ENCODE data around the gene ECE1.
"Not testable (repeated sequence)": the region's sequence is repeated elsewhere in the genome, so short reads cannot be mapped to it uniquely, and the experiment has no call there.

The ECE1 gene

GRCh38 chr1:21291964-21292363, 1.7 kb upstream of the ECE1 start:
- DNase-seq (ENCODE audit: low read depth), result no peak

- no peak for DNase-seq (ENCODE audit: low read depth)
These were observed 921 bp upstream of the ECE1 start for GRCh38 chr1:21291184-21291583.

GRCh38 chr1:21290546-21290944, 282 bp upstream of the ECE1 start:
- DNase-seq (ENCODE audit: low read depth), result no peak

- no peak for DNase-seq (ENCODE audit: low read depth)
These were observed 1.1 kb downstream of the ECE1 start for GRCh38 chr1:21289127-21289526.

GRCh38 chr1:21287905-21288514, 2.3 kb downstream of the ECE1 start:
- no peak for DNase-seq (ENCODE audit: low read depth)

GRCh38 chr1:21285386-21285785, 4.9 kb downstream of the ECE1 start:
- not testable (repeated sequence) for DNase-seq (ENCODE audit: low read depth)

- DNase-seq (ENCODE audit: low read depth), result no peak
These were observed 5.2 kb downstream of the ECE1 start for GRCh38 chr1:21285055-21285372.

GRCh38 chr1:21284206-21285054, 5.8 kb downstream of the ECE1 start:
- DNase-seq (ENCODE audit: low read depth), result no peak

- DNase-seq (ENCODE audit: low read depth), result no peak
These were observed 6.7 kb downstream of the ECE1 start for GRCh38 chr1:21283524-21283923.

- DNase-seq (ENCODE audit: low read depth), result not testable (repeated sequence)
These were observed 8.2 kb downstream of the ECE1 start for GRCh38 chr1:21282020-21282419.

- no peak for DNase-seq (ENCODE audit: low read depth)
These were observed 9.8 kb downstream of the ECE1 start for GRCh38 chr1:21280482-21280881.

GRCh38 chr1:21280011-21280471, 10.2 kb downstream of the ECE1 start:
- DNase-seq (ENCODE audit: low read depth), result no peak

GRCh38 chr1:21278860-21279845, 11.1 kb downstream of the ECE1 start:
- DNase-seq (ENCODE audit: low read depth), result peak; percentile 11

GRCh38 chr1:21278208-21278859, 11.9 kb downstream of the ECE1 start:
- DNase-seq (ENCODE audit: low read depth), result no peak

- DNase-seq (ENCODE audit: low read depth), result no peak
These were observed 13.1 kb downstream of the ECE1 start for GRCh38 chr1:21277180-21277579.

GRCh38 chr1:21272540-21272939, 17.7 kb downstream of the ECE1 start:
- DNase-seq (ENCODE audit: low read depth), result no peak

GRCh38 chr1:21271550-21271949, 18.7 kb downstream of the ECE1 start:
- no peak for DNase-seq (ENCODE audit: low read depth)

GRCh38 chr1:21270086-21270689, 20.1 kb downstream of the ECE1 start:
- DNase-seq (ENCODE audit: low read depth), result peak; percentile 56

- DNase-seq (ENCODE audit: low read depth), result no peak
These were observed 20.7 kb downstream of the ECE1 start for GRCh38 chr1:21269461-21270085.

GRCh38 chr1:21268281-21269239, 21.7 kb downstream of the ECE1 start:
- no peak for DNase-seq (ENCODE audit: low read depth)
